Right lobe of liver (tissue), 4 donors: ENCODE data around the gene COL1A1.

ENCODE experiments used
- CTCF ChIP-seq, 4 donors: fragments of 200-600 bp in 3 of 4; fragments of 450-650 bp in 1 of 4; IDR thresholded peaks; one replicate each; pipeline versions ENCODE4 v1.5.1 to v1.8.0; 2016 to 2022; ENCODE audit warnings: antibody characterized with exemption in 4 of 4, mild to moderate bottlenecking in 2 of 4
- POLR2A ChIP-seq: fragments of 450-650 bp; IDR thresholded peaks from one replicate; pipeline ENCODE4 v1.6.1; 2017; ENCODE audit warnings: antibody characterized with exemption, mild to moderate bottlenecking
- donor health status: DM: no; HTN: no; CAD: no.
- donor health status: DM: no; HTN: no; CAD: no.
- donor health status: DM: no; HTN: yes; CAD: no.

GRCh38 chr17:50143461-50144176 is 57.8 kb downstream of the COL1A1 start:
- no peak for TF ChIP-seq CTCF (IDR thresholded peaks at IDR 0.05)
- no peak for TF ChIP-seq POLR2A
